Sigmoid colon (tissue), 7 donors: ENCODE data around the gene TPPP3. TPM values are rescaled to one million over a fixed set of nuclear protein-coding genes. Genes with fewer than 3 reads are reported as not detected.
"Not testable (repeated sequence)": the region's sequence is repeated elsewhere in the genome, so short reads cannot be mapped to it uniquely, and the experiment has no call there.

Source experiments
- DNase-seq: peaks from one replicate; pipeline ENCODE4 v3.0.0-alpha.2; 2019
- H3K27ac ChIP-seq, 4 donors: fragments of 200-600 bp; sonication (generic); one replicate each; pipeline ENCODE4 v1.5.1; 2016 to 2019; ENCODE audit warnings: mild to moderate bottlenecking in 1 of 4
- H3K27me3 ChIP-seq, 3 donors: fragments of 200-600 bp; sonication (generic); one replicate each; pipeline ENCODE4 v1.5.1; 2019; ENCODE audit warnings: mild to moderate bottlenecking in 1 of 3
- H3K36me3 ChIP-seq, 4 donors: fragments of 200-600 bp; sonication (generic); one replicate each; pipeline ENCODE4 v1.5.1; 2016 to 2019
- H3K4me1 ChIP-seq, 4 donors: fragments of 200-600 bp; sonication (generic); one replicate each; pipeline ENCODE4 v1.5.1; 2017 to 2019
- H3K4me3 ChIP-seq, 4 donors: fragments of 200-600 bp; sonication (generic); one replicate each; pipeline ENCODE4 v1.5.1; 2017 to 2019; ENCODE audit warnings: mild to moderate bottlenecking in 2 of 4, moderate library complexity in 1 of 4
- H3K9me3 ChIP-seq, 4 donors: fragments of 200-600 bp in 3 of 4; sonication (generic) in 3 of 4; one replicate each; pipeline versions ENCODE4 v1.5.1 to v1.6.1; 2013 to 2019
- EP300 ChIP-seq, 4 donors: sonication (generic); formaldehyde crosslinking; IDR thresholded peaks; one replicate each; pipeline ENCODE4 v1.6.1; 2017; ENCODE audit warnings: antibody characterized with exemption in 4 of 4
- POLR2A ChIP-seq, 2 donors: fragments of 450-650 bp; IDR thresholded peaks; one replicate each; pipeline ENCODE4 v1.6.1; 2016; ENCODE audit warnings: antibody characterized with exemption in 2 of 2, mild to moderate bottlenecking in 2 of 2, moderate library complexity in 2 of 2
- POLR2AphosphoS5 ChIP-seq, 4 donors: sonication (generic); formaldehyde crosslinking; IDR thresholded peaks; one replicate each; pipeline ENCODE4 v1.6.1; 2017; ENCODE audit warnings: antibody characterized with exemption in 4 of 4
- whole genome bisulfite sequencing, 2 donors: extraction: QIAGEN DNeasy Blood & Tissue Kit; methylation state at CpG; one replicate each; pipeline ENCODE4 v1.1.7; 2013; 5-methylcytosine and 5-hydroxymethylcytosine counted together
- intact Hi-C: fragments of 100-400 bp; cut with DNase I; formaldehyde crosslinking; loops from one replicate; pipeline ENCODE4 v1.15.1; 2023
- polyA plus RNA-seq, 3 donors: library from polyadenylated mRNA; stranded (reverse); fragments of 200-250 nt; gene quantifications; one replicate each; pipeline ENCODE4 v1.2.3, GENCODE V29; 2013
- total RNA-seq, 4 donors: library from RNA; depleted of rRNA; stranded (reverse); fragments of >200 nt; gene quantifications; one replicate each; pipeline ENCODE4 v1.1.0, GENCODE V29; 2016
- TF ChIP-seq, protein P1 (sequence below), 4 experiments: fragments of 450-650 bp in 3 of 4; fragments of 200-600 bp in 1 of 4; IDR thresholded peaks; one replicate each; pipeline ENCODE4 v1.5.1; 2016 to 2019; ENCODE audit warnings: antibody characterized with exemption in 4 of 4, mild to moderate bottlenecking in 3 of 4, moderate library complexity in 2 of 4
- donor health status: healthy with polysubstance abuse.
- donor health status: Bipolar disorder and iron deficiency.
- donor health status: healthy.

The TPPP3 gene
- total and polyA plus RNA-seq, 7 donors, result 2.4 to 27.4 (median 13.6) TPM

GRCh38 chr16:67419502-67419901 lies 26.2 kb upstream of the TPPP3 start:
- H3K4me1 ChIP-seq, result peaks cover 0 to 18% (median 12%) of the 10 kb centered on the region in 4 donors
- H3K36me3 ChIP-seq, result peaks cover 0 to 2% (median 0%) of the 10 kb centered on the region in 4 donors
- no peak for TF ChIP-seq POLR2A (IDR thresholded peaks at IDR 0.05)
- TF ChIP-seq POLR2AphosphoS5 (IDR thresholded peaks at IDR 0.05), result no peak
- no peak for TF ChIP-seq EP300 (IDR thresholded peaks at IDR 0.05)
- TF ChIP-seq, protein P1, sequence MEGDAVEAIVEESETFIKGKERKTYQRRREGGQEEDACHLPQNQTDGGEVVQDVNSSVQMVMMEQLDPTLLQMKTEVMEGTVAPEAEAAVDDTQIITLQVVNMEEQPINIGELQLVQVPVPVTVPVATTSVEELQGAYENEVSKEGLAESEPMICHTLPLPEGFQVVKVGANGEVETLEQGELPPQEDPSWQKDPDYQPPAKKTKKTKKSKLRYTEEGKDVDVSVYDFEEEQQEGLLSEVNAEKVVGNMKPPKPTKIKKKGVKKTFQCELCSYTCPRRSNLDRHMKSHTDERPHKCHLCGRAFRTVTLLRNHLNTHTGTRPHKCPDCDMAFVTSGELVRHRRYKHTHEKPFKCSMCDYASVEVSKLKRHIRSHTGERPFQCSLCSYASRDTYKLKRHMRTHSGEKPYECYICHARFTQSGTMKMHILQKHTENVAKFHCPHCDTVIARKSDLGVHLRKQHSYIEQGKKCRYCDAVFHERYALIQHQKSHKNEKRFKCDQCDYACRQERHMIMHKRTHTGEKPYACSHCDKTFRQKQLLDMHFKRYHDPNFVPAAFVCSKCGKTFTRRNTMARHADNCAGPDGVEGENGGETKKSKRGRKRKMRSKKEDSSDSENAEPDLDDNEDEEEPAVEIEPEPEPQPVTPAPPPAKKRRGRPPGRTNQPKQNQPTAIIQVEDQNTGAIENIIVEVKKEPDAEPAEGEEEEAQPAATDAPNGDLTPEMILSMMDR (IDR thresholded peaks at IDR 0.05), result no peak
- H3K27ac ChIP-seq, result no peak overlapping the region
- no peak overlapping the region for H3K4me3 ChIP-seq
- intact Hi-C loops, result no loop called here
- no peak for DNase-seq
- peaks cover 0 to 7% (median 0%) of the 10 kb centered on the region in 3 donors for H3K27me3 ChIP-seq
- 93 to 96% methylated on average over 3 of the region's 3 CpGs for WGBS, 2 donors
- H3K9me3 ChIP-seq, result no peaks in the 10 kb centered on the region

DNA sequence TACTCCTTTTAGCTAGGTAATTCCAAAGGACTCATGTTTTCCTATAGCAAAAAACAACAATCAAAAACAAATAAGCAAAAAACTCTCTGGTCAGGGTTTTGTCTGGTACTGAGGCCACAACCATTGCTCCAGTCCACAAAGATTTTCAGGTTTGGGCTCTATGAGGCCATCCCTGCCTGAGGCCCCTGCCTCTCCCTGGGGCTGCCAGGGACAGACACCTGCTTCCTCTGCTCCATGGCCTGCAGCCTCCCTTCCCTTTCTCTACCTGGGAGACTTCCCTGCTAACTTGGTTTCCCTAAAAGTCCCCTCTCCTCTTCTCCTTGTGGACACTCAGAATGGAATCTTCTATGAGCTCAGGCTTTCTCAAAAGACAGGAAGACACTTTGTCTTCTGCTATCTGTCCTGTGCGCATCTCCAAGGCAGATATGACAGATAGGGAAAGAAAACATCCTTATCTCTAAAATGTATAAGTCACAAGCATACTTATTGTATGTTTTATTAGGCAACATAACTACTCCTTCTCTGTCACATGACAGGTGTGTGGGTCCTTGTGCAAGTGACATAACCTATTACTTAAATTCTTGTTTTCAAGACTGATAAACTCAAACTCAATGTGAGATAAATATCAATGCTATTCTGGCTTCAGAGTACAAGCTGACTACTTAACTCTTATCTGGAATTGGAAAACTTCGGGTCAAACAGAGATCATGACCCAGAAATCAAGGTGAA lies 24.2 kb upstream of the TPPP3 start:
- H3K36me3 ChIP-seq, result peaks cover 0 to 8% (median 0%) of the 10 kb centered on the region in 4 donors
- DNase-seq, result no peak
- H3K4me3 ChIP-seq, result no peak overlapping the region
- H3K4me1 ChIP-seq, result peaks cover 0 to 24% (median 12%) of the 10 kb centered on the region in 4 donors
- no peak for TF ChIP-seq POLR2AphosphoS5 (IDR thresholded peaks at IDR 0.05)
- 60 to 82% methylated on average over 2 of the region's 2 CpGs for WGBS, 2 donors
- no peaks in the 10 kb centered on the region for H3K9me3 ChIP-seq
- no peak overlapping the region for H3K27ac ChIP-seq
- intact Hi-C loops, result no loop called here
- H3K27me3 ChIP-seq, result no peaks in the 10 kb centered on the region

- peaks cover 0 to 8% (median 0%) of the 10 kb centered on the region in 4 donors for H3K36me3 ChIP-seq
- intact Hi-C loops, result no loop called here
- peak within 1 kb of the TSS; percentile 66 to 83 (median 76) for H3K4me3 ChIP-seq
- TF ChIP-seq, protein P1 (IDR thresholded peaks at IDR 0.05), result peak; percentile 10 to 36 (median 32)
- TF ChIP-seq POLR2A (IDR thresholded peaks at IDR 0.05) (peak; percentile 21), POLR2AphosphoS5 (IDR thresholded peaks at IDR 0.05) (peak in 3 of 4 donors; percentile 44 to 78 (median 59)), EP300 (IDR thresholded peaks at IDR 0.05) (no peak)
- H3K27ac ChIP-seq, result peak within 1 kb of the TSS; percentile 78 to 85 (median 81)
- WGBS, 2 donors, result 1 to 2% methylated on average over 73 of the region's 73 CpGs
- peaks cover 0 to 24% (median 12%) of the 10 kb centered on the region in 4 donors for H3K4me1 ChIP-seq
- H3K27me3 ChIP-seq, result no peaks in the 10 kb centered on the region
- peak; percentile 87 for DNase-seq
- H3K9me3 ChIP-seq, result no peaks in the 10 kb centered on the region
These were observed 22.8 kb upstream of the TPPP3 start, which contains the start of gene ZDHHC1 for GRCh38 chr16:67415872-67416793. ZDHHC1 (minus strand) TSS chr16:67416477; CDS start chr16:67407775, 8,702 bp downstream.

DNA sequence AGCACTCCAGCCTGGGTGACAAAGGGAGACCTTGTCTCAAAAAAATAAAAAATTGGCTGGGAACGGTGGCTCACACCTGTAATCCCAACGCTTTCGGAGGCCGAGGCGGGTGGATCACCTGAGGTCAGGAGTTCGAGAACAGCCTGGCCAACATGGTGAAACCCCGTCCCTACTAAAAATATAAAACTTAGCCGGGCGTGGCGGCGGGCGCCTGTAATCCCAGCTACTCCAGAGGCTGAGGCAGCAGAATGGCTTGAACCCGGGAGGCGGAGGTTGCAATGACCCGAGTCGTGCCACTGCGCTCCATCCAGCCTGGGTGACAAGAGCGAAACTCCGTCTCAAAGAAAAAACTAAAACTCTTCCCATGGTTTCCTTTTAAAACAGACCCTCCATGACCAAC lies 22.1 kb upstream of the TPPP3 start:
- Histone ChIP-seq H3K4me3 (peak overlapping the region; percentile 66 to 83 (median 76)), H3K27ac (peak overlapping the region; percentile 78 to 85 (median 81)), H3K4me1 (peaks cover 0 to 24% (median 12%) of the 10 kb centered on the region in 4 donors)
- H3K36me3 ChIP-seq, H3K27me3 ChIP-seq, DNase-seq, intact Hi-C loops, H3K9me3 ChIP-seq: not testable (repeated sequence)
- WGBS, 2 donors, result 90 to 94% methylated on average over 19 of the region's 19 CpGs

- peaks cover 0 to 24% (median 12%) of the 10 kb centered on the region in 4 donors for H3K4me1 ChIP-seq
- no peaks in the 10 kb centered on the region for H3K27me3 ChIP-seq
- peaks cover 0 to 8% (median 0%) of the 10 kb centered on the region in 4 donors for H3K36me3 ChIP-seq
- no peaks in the 10 kb centered on the region for H3K9me3 ChIP-seq
- WGBS, 2 donors, result 47 to 70% methylated on average over 6 of the region's 6 CpGs
- TF ChIP-seq EP300 (IDR thresholded peaks at IDR 0.05) (no peak), POLR2A (IDR thresholded peaks at IDR 0.05) (no peak), POLR2AphosphoS5 (IDR thresholded peaks at IDR 0.05) (no peak)
- TF ChIP-seq, protein P1 (IDR thresholded peaks at IDR 0.05), result no peak
- DNase-seq, result no peak
- H3K4me3 ChIP-seq, result no peak overlapping the region
- intact Hi-C loops, result no loop called here
- H3K27ac ChIP-seq, result no peak overlapping the region
These were observed 20.9 kb upstream of the TPPP3 start for GRCh38 chr16:67413978-67414911.
